ENCODE measurements around the gene TNS2.
"Not testable (repeated sequence)": the region's sequence is repeated elsewhere in the genome, so short reads cannot be mapped to it uniquely, and the experiment has no call there.

The TNS2 gene

GRCh38 chr12:53006810-53007309 lies 43.0 kb upstream of the TNS2 start:
- no peak for TF ChIP-seq CTCF (IDR thresholded peaks at IDR 0.05; ENCODE audit: extremely low read depth, missing control alignments)
- peak; percentile 71 for DNase-seq (ENCODE audit: low spot score)

GRCh38 chr12:53007343-53007742 lies 42.5 kb upstream of the TNS2 start:
- TF ChIP-seq CTCF (IDR thresholded peaks at IDR 0.05; ENCODE audit: extremely low read depth, missing control alignments), result no peak
- DNase-seq (ENCODE audit: low spot score), result no peak

- not testable (repeated sequence) for DNase-seq (ENCODE audit: low spot score)
Observed at GRCh38 chr12:53008760-53009159, 41.1 kb upstream of the TNS2 start.

- no peak for DNase-seq (ENCODE audit: low spot score)
- no peak for TF ChIP-seq CTCF (IDR thresholded peaks at IDR 0.05; ENCODE audit: extremely low read depth, missing control alignments)
Observed at GRCh38 chr12:53010955-53011354, 38.9 kb upstream of the TNS2 start.

- TF ChIP-seq CTCF (IDR thresholded peaks at IDR 0.05; ENCODE audit: extremely low read depth, missing control alignments), result no peak
- DNase-seq (ENCODE audit: low spot score), result no peak
Observed at GRCh38 chr12:53011889-53012288, 38.0 kb upstream of the TNS2 start.

GRCh38 chr12:53012928-53013327 lies 36.9 kb upstream of the TNS2 start:
- TF ChIP-seq CTCF (IDR thresholded peaks at IDR 0.05; ENCODE audit: extremely low read depth, missing control alignments), result no peak
- no peak for DNase-seq (ENCODE audit: low spot score)

GRCh38 chr12:53014709-53015108 lies 35.2 kb upstream of the TNS2 start:
- no peak for DNase-seq (ENCODE audit: low spot score)
- TF ChIP-seq CTCF (IDR thresholded peaks at IDR 0.05; ENCODE audit: extremely low read depth, missing control alignments), result no peak

GRCh38 chr12:53025250-53025649 lies 24.6 kb upstream of the TNS2 start:
- TF ChIP-seq CTCF (IDR thresholded peaks at IDR 0.05; ENCODE audit: extremely low read depth, missing control alignments), result no peak
- no peak for DNase-seq (ENCODE audit: low spot score)

GRCh38 chr12:53027014-53027413 lies 22.9 kb upstream of the TNS2 start:
- not testable (repeated sequence) for DNase-seq (ENCODE audit: low spot score)
